HuH-7.5 (cell line): ENCODE measurements around the gene AFAP1.

Source experiments
- DNase-seq: peaks from one replicate; pipeline ENCODE4 v3.0.0; 2011; ENCODE audit warnings: low spot score

AFAP1 gene

GRCh38 chr4:7753931-7754465 is 185.7 kb downstream of the AFAP1 start:
- DNase-seq, result no peak

DNA sequence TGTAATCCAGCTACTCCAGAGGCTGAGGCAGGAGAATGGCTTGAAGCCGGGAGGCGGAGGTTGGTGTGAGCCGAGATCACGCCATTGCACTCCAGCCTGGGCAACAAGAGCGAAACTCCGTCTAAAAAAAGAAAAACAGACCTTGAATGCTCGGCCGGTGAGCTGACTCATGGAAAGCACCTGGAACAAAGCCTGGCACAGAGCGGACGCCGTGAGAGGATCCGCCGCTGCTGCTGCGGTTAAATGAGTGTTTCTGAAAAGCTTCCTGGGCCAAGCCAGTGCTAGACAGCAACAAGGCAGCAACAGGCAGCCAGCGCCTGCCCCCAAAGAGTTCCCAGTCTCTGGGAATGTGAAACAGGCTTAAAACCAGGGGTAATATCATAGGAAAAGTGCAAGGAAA is 186.4 kb downstream of the AFAP1 start:
- DNase-seq, result no peak

DNA sequence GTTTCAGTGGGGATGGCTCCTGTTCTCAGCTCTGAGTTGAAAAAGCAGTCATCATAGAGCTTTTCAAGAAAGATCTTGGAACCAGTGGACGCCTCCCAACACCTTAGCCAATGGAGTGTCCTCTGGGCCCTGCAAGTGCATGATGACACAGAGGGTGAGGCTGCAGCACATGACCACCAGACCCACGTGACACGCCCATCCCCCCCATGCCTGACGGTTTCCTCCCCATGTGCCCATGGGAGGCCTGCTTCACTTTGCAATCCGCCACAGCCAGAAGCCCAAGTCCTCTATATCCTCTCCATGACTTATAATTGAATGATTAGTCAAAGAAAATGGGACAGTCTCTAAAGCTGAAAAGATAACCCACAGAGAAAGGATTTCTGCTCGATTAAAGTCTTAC is 187.0 kb downstream of the AFAP1 start:
- DNase-seq, result no peak

DNA sequence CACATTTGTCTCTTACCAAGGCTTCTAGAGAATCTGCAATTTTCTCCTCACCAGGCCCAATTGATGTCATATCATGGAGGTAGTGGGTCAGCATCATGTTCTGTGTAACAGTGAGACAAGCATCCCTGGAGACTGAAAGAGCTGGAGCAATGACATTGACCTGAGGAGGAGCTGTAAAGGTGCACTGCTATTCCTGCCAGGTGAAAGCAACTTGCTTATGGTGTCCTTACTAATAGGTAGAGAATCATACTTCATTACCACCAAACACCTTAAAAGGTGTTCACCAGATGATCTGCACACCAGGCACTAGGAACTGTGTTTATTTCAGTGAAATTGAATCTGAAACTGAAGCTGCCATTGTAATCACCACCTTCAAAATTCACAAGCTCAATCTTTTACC is 188.7 kb downstream of the AFAP1 start:
- DNase-seq, result no peak

- no peak for DNase-seq
Observed at GRCh38 chr4:7750523-7750922, 189.1 kb downstream of the AFAP1 start.

DNA sequence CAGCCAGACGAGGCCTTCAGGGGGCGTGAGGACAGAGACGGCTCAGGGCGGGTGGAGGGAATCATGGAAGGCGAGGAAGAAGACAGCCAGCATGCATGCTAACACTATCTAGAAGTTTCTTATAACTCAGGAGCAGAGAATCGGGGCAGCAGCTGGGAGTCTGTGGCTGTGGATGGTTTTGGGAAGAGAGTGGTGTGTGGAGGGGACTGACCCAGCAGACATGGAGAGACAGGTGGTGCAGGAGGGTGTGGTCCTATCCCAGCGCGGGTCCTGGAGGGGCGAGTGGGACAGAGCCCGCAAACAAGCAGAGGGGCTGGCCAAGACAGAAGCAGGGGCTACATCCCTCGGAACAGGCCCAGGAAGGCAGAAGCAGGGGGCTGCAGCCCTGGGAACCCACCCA is 192.1 kb downstream of the AFAP1 start:
- DNase-seq, result no peak

GRCh38 chr4:7747062-7747385 is 192.6 kb downstream of the AFAP1 start:
- no peak for DNase-seq

DNA sequence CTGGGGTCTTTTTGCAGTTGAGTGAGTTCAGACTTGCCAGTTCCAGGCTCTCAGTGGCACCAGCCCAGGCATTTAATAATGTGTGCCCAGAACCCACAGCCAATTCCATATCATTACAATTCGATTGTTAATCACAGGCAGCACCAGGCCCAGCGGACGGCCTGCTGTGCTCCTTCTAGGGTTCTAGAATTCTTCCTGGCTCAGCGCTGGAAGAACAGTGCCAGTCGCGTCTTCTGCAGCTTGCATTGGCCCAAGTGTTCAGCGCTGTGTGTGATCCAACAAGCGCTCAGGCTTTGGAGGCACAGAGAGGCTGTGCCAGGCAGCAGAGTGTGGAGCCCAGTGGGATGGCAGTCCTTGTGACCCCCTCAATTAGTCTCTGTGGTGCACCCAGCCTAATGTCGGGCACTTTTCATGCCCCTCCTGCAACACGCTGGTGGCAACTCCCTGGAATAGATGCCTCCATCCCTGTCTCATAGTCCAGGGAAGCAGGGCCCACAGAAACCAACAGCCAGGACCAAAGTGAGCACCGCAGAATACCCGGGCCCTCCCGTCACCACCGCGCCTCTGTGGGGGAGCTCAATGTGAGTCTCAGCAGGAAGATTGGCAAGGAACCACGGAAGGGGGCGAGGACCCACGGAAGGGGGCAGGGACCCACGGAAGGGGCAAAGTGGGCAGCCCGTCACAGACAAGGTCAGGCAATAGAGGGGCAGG is 193.2 kb downstream of the AFAP1 start:
- DNase-seq, result no peak

- no peak for DNase-seq
Observed at GRCh38 chr4:7745301-7745885, 194.3 kb downstream of the AFAP1 start.

GRCh38 chr4:7744142-7744804 is 195.4 kb downstream of the AFAP1 start:
- no peak for DNase-seq

GRCh38 chr4:7742807-7743280 is 196.8 kb downstream of the AFAP1 start:
- DNase-seq, result no peak

- DNase-seq, result no peak
Observed at GRCh38 chr4:7741946-7742806, 197.5 kb downstream of the AFAP1 start.

DNA sequence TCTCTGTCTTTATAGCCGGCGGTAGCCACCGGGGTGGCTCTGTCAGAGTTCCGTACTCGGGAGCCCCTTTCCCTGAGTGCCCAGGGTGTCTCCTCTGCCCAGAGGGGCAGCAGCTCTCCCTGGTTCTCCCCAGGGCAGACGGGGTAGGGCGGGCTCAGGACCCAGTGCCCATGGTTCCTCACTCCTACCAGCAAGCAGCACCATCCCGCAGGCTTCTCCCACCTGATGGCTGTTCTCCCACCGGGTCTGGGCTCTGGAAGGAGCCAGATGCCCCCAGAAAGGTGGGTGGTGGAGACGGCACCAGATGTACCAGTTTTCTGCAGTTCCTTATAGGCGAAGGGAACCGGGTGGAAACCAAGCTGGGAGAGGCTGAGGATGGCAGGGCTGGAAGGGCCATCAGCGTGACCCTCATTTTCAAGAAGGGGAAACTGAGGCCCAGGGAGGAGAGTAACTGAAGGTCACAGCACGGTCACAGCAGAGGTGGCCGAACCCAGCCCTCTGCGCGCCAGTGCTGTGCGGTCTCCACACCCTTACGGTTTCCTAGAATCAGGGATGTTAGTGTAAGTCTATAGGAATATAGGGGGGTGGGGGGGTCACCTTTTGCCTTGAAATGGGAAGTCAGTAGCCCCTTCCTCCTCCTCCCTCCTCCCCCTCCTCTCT is 198.7 kb downstream of the AFAP1 start:
- DNase-seq, result no peak

- no peak for DNase-seq
Observed at GRCh38 chr4:7739918-7740865, 199.5 kb downstream of the AFAP1 start.

DNA sequence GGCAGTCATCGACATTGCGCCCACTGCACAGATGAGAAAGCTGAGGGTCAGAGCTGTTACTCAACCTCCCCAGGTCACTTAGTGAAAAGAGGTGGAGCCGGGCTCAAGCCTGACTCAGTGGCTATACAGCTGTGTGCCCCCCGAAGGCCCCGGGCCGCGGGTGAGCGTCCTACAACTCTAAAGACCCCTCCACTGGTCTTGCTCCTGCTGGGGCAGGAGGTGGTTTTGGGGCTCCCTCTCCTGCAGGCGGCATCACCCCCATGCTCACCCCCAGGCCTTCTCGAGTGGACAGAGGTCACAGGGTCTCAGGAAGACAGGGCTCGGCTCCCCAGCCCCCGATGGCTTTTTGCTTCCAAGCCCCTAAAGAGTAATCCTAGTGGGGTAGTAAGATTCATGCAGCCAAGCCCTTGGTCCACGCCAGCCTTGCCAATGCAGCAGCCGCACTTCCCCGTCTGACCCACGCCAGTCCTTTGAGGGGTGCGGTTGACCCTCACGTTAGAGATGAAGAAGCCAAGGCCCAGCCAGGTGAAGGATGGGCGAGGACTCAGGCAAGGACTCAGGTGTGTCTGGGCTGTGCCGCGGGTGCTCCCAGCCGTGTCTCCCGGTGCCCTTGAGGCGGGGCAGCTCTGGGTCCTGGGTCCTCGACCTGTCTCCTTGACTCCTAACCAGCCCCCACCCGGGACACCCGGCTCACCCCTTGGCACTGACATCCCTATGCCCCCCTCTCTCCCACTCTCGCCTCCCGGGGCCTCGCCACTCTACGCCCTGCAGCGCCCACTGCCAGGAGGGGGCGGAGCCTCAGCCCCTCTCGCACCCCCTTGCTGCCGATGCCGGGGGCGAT is 200.4 kb downstream of the AFAP1 start:
- no peak for DNase-seq

DNA sequence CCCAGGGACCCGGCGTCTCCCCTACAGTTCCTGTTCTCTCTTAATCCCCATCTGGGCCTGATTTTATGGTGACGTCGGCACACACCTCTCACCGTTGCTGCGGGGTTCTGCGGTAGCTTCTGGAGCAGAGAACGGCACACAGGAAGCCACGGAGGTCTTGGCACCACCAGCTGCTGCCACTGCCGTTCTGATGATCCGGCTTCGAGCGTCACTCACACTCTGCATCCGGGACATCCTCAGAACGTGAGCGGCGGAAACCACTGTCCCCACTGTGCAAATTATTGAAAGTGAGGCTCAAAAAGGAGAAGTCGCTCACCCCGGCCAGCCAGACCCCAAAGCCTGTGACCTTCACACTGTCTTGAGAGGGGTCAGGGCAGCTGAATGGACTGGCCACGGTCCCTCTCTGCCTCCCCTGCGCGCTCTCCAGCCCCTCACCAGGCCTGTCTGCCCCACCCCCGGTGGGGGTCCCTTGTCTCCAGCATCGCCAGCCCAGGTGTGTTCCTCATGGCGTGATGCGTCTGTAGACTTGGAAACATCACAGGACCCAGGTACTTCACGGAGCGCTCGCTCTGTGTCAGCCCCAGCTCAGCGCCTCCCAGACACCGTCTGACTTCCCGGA is 201.1 kb downstream of the AFAP1 start:
- DNase-seq, result no peak

DNA sequence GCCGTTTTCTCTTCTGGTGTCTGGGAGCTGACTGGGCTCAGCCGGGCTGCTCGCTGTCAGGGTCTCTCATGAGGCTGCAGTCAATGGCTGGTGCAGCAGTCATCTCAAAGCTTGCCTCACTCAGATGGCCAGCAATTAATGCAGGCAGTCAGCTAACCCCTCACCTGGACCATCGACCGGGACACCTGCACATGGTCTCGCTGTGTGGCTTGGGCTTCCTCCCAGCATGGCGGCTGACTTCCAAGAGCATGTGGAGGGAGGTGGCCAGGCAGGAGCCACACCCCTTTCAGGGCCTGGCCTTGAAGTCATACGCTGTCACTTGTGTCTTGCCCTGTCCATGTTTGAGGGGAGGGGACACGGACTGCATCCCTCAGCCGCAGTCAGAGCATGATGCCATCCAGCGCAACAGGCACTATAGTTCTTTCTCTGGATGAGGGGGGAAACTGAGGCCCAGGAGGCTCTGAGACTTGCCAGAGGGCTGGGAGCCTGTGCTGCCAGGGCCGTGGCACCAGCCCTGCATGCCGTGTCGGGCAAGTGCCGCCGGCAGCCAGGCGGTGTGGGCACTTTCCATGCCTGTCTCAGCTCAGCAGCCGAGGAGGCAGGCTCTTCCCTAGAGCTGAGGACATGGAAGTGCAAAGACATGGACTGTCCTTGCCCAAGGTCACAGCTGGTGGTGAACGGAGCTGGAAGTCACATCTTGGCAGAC is 201.8 kb downstream of the AFAP1 start:
- DNase-seq, result no peak

DNA sequence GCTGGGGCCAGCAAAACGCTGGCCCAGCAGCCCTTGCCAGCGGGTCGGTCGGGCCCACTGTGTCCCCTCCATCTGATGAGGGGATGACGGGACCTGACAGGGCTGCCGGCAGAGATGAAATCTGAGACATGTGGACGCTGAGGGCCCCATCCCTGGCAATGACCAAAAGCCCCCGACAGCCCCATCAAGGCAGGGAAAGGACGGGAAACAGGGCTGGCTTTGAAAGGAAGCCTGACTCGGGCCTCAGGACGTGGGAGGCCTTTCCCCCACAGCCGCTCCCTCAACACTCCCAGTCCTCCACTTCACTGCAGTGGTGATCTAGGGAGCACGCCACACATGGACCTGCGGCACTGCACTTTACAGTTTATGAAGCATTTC is 202.4 kb downstream of the AFAP1 start:
- DNase-seq, result no peak
